ENCODE data around the gene FBXO15.

The FBXO15 gene

GRCh38 chr18:74110149-74110548, 37.5 kb downstream of the FBXO15 start:
- peak; percentile 23 for DNase-seq

DNA sequence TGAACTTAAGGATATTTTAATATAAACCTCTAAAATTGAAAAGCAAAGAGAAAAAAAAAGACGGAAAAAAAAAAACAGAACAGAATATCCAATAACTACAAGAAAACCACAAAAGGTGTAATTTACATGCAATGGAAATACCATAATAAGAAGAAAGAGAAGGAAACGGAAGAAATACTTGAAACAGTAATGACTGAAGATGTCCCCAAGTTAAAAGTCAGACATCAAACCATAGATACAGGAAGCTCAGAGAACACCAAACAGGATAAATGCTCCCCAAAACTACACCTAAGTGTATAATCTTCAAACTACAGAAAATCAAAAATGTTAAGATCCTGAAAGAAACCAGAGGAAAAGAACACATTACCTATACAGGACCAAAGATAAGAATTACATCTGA, 39.2 kb downstream of the FBXO15 start:
- DNase-seq = no peak

GRCh38 chr18:74097803-74098202, 49.8 kb downstream of the FBXO15 start:
- no peak for DNase-seq

DNA sequence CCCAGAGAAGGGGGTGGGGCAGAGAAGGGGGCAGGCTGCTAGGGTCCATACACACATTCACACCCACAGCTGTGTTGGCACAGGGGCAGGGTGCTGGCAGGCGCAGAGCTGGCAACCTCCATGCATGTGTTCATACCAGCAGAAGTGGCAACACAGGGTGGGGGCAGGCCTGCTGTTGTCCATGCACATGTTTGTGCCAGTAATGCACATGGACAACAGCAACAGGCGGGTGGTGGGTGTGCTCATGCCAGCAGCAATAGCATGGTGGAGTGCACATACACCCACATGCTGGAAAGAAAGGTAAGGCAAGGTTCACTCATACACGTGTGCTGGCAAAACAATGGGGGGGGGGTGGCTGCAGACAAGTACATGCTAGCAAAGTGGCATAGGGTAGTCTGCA, 54.7 kb downstream of the FBXO15 start:
- no peak for DNase-seq

- no peak for DNase-seq
These were observed 63.3 kb downstream of the FBXO15 start for GRCh38 chr18:74084184-74084855.

DNA sequence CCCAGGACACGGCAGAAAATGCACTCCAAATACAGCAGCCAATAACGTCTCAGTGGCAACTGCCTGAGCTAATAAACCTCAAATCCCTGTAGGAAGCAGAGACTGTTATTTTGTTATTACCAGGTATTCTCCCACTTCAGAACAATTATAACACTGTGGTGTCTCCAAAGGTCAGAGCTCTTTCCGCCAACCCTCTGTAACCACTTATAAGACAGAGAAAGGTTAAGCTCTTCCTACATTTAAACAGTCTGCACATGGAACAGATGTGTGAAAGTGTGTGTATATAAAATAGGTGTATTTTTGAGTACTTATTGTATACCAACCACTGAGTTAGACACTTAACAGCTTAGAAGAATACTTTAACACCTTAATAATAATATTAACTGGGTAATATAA, 64.1 kb downstream of the FBXO15 start:
- no peak for DNase-seq

GRCh38 chr18:74082742-74083556, 64.7 kb downstream of the FBXO15 start:
- no peak for DNase-seq

- DNase-seq = peak; percentile 61
These were observed 65.5 kb downstream of the FBXO15 start for GRCh38 chr18:74081966-74082741.

- DNase-seq = no peak
These were observed 69.4 kb downstream of the FBXO15 start for GRCh38 chr18:74078257-74078656.

- DNase-seq = no peak
These were observed 72.7 kb downstream of the FBXO15 start for GRCh38 chr18:74074668-74075564.

GRCh38 chr18:74073957-74074667, 73.5 kb downstream of the FBXO15 start:
- no peak for DNase-seq

DNA sequence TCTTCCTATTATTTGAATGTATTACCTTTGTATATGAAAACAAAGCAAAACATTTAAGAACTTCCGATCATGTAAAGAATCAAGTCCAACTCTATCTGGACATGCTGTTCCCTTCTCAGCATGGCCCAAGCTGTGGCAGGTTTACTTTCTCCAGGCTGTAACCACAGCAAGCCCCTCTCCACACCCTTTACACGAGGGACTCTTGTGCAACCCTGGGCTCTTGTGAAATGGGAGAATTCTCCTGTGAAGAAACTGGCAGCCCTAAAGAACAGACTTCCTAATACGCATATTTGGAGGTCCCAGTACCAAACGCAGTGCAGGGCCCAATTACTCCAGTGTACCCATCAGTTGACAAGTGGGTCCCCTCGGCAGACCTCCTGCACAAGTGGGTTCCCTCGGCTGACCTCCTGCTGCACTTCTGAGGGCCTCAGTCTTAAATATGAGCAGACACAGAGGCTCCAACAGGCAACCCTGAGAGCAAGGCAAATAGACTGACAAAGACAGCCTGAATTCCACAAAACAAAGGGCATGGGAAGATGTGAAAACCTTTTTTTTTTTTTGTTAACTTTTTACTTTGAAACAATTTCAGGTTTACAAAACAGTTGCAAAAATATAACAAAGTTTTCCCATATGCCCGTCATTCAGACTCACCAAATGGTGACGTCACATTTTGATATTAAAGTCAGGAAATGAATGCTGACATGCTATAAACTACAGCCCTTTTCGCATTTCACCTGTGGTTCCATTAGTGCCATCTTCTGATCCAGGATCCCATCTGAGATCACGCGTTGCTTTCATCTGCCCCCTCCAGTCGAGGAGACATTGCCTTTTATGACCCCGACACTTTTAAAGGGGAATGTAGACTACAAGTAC, 78.2 kb downstream of the FBXO15 start:
- DNase-seq = peak; percentile 10

- DNase-seq = no peak
These were observed 79.3 kb downstream of the FBXO15 start for GRCh38 chr18:74068296-74068695.

DNA sequence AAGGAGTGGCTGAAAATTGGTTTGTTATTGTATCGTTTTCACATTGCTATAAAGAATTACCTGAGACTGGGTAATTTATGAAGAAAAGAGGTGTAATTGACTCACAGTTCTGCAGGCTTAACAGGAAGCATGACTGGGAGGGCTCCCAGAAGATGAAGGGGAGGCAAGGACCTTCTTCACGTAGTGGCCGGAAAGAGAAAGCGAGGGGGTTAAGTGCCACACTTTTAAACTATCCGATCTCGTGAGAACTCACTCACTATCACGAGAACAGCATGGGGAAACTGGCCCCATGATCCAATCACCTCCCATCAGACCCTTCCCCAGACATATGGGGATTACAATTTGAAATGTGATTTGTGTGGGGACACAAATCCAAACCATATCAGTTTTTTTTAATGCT, 81.6 kb downstream of the FBXO15 start:
- DNase-seq = peak; percentile 50

- DNase-seq = no peak
These were observed 82.3 kb downstream of the FBXO15 start for GRCh38 chr18:74065366-74065765.

- no peak for DNase-seq
These were observed 83.1 kb downstream of the FBXO15 start for GRCh38 chr18:74064510-74064909.

DNA sequence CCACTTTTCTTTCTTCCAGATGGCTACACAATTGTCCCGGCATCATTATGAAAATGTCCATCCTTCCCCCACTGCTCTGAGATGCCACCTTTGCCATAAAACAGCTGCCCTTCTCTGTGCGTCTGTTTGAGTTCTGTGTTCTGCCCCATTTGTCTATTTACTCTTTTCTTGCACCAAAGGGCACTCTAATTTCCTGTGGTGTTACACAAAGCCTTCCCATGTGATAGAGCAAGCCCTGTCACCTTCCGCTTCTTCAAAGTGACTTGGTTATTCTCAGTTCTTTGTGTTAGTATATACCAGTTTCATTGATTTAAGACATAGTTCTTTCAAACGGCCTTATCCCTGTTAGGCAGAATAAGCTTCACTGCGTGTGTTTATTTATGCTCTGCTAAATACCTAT, 84.1 kb downstream of the FBXO15 start:
- no peak for DNase-seq

- DNase-seq = peak; percentile 11
These were observed 84.6 kb downstream of the FBXO15 start for GRCh38 chr18:74063023-74063422.

GRCh38 chr18:74062037-74062436, 85.6 kb downstream of the FBXO15 start:
- DNase-seq = no peak

DNA sequence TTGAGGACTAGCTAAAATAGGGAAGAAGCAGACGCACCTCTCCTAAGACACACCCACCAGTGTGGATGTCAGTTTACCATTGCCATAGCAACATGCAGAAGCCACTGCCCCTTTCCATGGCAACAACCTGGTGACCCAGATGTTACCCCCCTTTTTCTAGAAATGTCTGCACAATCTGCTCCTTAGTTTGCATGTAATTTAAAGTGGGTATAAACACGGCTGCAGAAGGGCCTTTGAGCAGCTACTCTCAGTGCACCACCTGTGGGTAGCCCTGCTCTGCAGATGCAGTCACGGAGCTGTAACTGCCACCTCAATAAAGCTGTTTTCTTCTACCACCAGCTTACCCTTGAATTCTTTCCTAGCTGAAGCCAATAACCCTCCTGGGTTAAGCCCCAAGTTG, 87.1 kb downstream of the FBXO15 start:
- DNase-seq = no peak

- DNase-seq = no peak
These were observed 96.8 kb downstream of the FBXO15 start for GRCh38 chr18:74050807-74051206.

Measured in OCI-M1 (cell line).